ENCODE measurements around the gene ZDHHC18.
A peak's percentile ranks its signal among the peaks of the same experiment; 100 is the strongest.
"Not testable (repeated sequence)": the region's sequence is repeated elsewhere in the genome, so short reads cannot be mapped to it uniquely, and the experiment has no call there.

Gene ZDHHC18

GRCh38 chr1:26787706-26788514 lies 38.6 kb upstream of the ZDHHC18 start, which contains the start of gene PIGV:
Gene PIGV, plus strand, starts transcription at chr1:26787950. Its CDS starts 2,866 bp downstream, at chr1:26790816.
- Mint-ChIP-seq H3K9me3 (ENCODE audit: low read depth) (no peaks in the 10 kb centered on the region), H3K4me3 (peak within 1 kb of the TSS; percentile 93), H3K36me3 (peaks cover 3% of the 10 kb centered on the region), H3K27me3 (no peaks in the 10 kb centered on the region), H3K4me1 (ENCODE audit: low read depth) (peaks cover 74% of the 10 kb centered on the region), H3K27ac (peak within 1 kb of the TSS; percentile 98)

DNA sequence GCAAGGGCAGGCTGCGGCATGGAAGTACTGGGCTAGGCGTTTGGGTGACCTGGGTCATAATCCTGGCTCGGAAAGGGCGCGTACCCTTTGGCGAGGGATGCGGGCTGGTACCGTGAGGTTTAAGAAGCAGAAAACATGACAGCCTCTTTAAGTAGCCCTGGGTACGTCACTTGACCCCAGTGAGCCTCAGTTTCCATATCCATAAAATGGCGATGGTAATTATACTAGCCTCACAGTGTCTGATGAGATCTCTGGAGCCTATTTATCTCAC lies 38.0 kb upstream of the ZDHHC18 start:
- Mint-ChIP-seq H3K4me3 (peak overlapping the region; percentile 93), H3K36me3 (peaks cover 8% of the 10 kb centered on the region), H3K27me3 (no peaks in the 10 kb centered on the region), H3K27ac (peak overlapping the region; percentile 96), H3K9me3 (ENCODE audit: low read depth) (no peaks in the 10 kb centered on the region), H3K4me1 (ENCODE audit: low read depth) (peaks cover 75% of the 10 kb centered on the region)

DNA sequence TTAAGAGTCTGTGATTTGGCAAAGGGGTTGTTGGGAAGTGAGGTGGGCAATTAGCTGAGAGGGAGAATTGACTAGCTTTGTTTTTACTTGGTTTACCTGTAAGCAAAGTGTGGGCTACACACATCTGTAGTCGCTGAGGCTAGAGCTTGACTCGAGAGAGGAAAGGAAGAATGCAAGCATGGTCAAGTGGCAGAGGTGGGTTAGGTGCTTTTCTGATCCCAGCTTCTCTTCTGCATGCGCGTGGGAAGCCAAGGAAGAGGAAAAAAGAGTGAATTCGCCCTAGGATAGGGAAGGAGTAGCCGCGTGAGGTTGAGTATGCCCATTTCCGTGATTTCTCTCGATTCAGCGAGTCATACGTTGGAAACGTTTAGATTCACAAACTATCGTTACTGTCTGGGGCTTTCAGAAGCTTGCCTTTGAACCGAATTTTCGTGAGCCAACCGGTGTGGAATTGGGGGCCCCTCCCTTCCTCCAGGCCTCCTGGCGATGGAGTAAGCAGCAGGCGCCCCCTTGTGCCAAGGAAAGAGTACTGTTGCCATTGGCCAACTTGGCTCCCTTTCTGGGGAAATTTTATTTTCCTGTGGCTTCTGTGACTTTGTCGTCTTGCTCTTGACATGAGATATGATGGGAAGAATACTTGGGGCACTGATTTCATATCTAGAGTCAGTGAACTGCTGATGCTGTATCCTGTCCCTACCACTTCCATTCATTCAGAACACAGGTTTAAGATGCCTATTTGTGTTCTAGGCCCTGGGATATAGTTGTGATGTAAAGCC lies 37.5 kb upstream of the ZDHHC18 start:
- H3K4me1 Mint-ChIP-seq (ENCODE audit: low read depth), result peaks cover 75% of the 10 kb centered on the region

DNA sequence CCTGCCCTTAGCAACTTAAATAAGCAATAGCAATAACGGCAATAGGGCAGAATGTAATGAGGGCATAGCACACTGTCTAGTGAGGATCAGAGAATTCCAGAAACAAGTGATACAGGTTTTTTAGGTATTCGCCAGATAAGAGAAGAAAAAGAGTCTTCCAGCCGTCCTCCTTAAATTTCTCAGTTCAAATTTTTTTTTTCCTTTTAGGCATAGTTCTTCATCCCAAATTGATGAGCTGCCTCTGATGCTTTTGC lies 36.9 kb upstream of the ZDHHC18 start:
- H3K36me3 Mint-ChIP-seq, result peaks cover 8% of the 10 kb centered on the region
- no peaks in the 10 kb centered on the region for H3K9me3 Mint-ChIP-seq (ENCODE audit: low read depth)
- H3K4me1 Mint-ChIP-seq (ENCODE audit: low read depth), result peaks cover 73% of the 10 kb centered on the region
- H3K4me3 Mint-ChIP-seq, result peak overlapping the region; percentile 93
- H3K27ac Mint-ChIP-seq, result peak overlapping the region; percentile 96
- no peaks in the 10 kb centered on the region for H3K27me3 Mint-ChIP-seq

More for the DNA sequence above, 37.5 kb upstream of the ZDHHC18 start:
- Mint-ChIP-seq H3K36me3 (peaks cover 8% of the 10 kb centered on the region), H3K4me3 (peak overlapping the region; percentile 93), H3K9me3 (ENCODE audit: low read depth) (no peaks in the 10 kb centered on the region), H3K27me3 (no peaks in the 10 kb centered on the region), H3K27ac (peak overlapping the region; percentile 96)

DNA sequence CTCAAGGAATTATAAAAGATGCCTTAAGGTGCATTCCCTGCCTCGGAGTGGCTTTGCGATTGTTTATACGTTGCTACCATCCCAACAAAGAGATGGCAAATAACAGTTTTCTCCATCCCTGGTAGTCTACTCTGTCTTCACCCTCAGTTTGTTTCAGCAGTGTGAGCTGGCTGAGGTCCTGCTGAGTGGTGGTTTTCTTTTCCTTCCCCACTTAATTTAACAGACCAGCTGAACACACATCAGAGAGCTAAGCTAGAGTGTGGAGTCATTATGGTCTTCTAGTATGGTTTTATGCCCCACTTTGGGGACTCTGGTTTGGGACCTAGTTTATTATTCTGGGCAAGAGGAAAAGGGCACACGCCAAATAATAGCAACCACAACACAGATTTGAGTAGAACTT lies 36.6 kb upstream of the ZDHHC18 start:
- H3K9me3 Mint-ChIP-seq (ENCODE audit: low read depth), result no peaks in the 10 kb centered on the region
- H3K36me3 Mint-ChIP-seq, result peaks cover 8% of the 10 kb centered on the region
- peak overlapping the region; percentile 96 for H3K27ac Mint-ChIP-seq
- H3K4me1 Mint-ChIP-seq (ENCODE audit: low read depth), result peaks cover 69% of the 10 kb centered on the region
- H3K27me3 Mint-ChIP-seq, result no peaks in the 10 kb centered on the region
- peak overlapping the region; percentile 93 for H3K4me3 Mint-ChIP-seq

DNA sequence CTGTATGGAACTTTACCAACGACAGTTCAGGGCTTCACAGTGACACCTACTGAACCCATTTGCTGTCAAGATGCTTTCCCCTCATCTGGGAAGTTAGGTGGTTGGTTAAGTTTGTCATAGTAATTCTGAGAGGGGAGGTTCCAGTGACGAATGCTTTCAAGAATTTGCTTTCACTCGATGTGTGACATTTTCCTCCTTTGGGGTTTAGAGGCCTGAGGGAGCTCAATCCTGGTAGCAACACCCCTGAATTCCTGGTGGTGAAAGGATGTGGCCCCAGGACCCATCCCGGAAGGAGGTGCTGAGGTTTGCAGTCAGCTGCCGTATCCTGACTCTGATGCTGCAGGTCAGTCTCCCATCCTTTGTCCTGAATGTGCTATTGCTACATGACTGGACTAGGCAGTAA lies 35.9 kb upstream of the ZDHHC18 start:
- peak overlapping the region; percentile 49 for H3K4me3 Mint-ChIP-seq
- H3K4me1 Mint-ChIP-seq (ENCODE audit: low read depth), result peaks cover 62% of the 10 kb centered on the region

DNA sequence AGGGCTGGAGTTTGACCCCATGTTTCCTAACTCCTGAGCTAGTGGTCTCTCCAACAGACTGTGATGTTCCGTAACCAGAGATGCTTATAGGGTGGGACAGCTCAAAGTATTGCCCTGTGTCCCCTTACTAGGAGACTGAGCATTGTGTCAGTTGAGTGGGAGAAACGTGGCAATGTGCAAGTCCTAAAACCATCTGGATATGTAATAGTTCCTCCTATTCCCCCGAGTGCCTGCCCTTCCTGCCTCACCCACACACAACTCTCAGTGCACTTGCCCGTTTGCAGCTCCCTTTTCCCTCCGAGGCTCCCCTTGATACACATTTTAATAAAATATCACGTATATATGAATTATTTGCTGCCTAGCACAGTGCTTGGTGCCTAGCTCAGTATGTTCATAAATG lies 35.3 kb upstream of the ZDHHC18 start:
- peaks cover 8% of the 10 kb centered on the region for H3K36me3 Mint-ChIP-seq
- H3K4me1 Mint-ChIP-seq (ENCODE audit: low read depth), result peaks cover 56% of the 10 kb centered on the region
- peak overlapping the region; percentile 96 for H3K27ac Mint-ChIP-seq
- no peaks in the 10 kb centered on the region for H3K27me3 Mint-ChIP-seq
- no peaks in the 10 kb centered on the region for H3K9me3 Mint-ChIP-seq (ENCODE audit: low read depth)
- H3K4me3 Mint-ChIP-seq, result peak overlapping the region; percentile 22

More for the DNA sequence above, 35.9 kb upstream of the ZDHHC18 start:
- no peaks in the 10 kb centered on the region for H3K9me3 Mint-ChIP-seq (ENCODE audit: low read depth)
- H3K36me3 Mint-ChIP-seq, result peaks cover 8% of the 10 kb centered on the region
- peak overlapping the region; percentile 96 for H3K27ac Mint-ChIP-seq
- no peaks in the 10 kb centered on the region for H3K27me3 Mint-ChIP-seq

DNA sequence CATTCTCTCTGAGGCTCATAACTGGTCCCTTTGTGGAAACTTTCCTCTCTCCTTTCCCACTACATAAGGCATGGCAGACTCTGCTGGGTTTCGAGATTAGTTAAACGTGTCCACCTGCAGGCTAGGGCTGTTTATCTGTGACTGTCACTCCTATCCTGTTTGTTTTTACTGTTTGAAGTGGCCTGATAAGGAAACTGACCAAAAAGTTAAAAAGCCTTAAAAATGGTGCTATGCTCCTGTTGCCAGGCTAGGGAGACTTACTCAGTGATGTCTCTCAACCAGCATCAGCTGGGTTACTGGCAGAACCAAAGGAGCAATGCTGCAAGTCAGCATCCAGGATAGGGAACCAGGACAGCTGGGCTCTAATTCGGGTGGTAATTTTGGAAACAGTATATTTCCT lies 34.9 kb upstream of the ZDHHC18 start:
- Mint-ChIP-seq H3K4me3 (no peak overlapping the region), H3K27me3 (no peaks in the 10 kb centered on the region), H3K9me3 (ENCODE audit: low read depth) (no peaks in the 10 kb centered on the region), H3K27ac (no peak overlapping the region), H3K4me1 (ENCODE audit: low read depth) (peaks cover 52% of the 10 kb centered on the region), H3K36me3 (peaks cover 10% of the 10 kb centered on the region)

- peak overlapping the region; percentile 86 for H3K27ac Mint-ChIP-seq
- H3K36me3 Mint-ChIP-seq, result peaks cover 10% of the 10 kb centered on the region
- H3K9me3 Mint-ChIP-seq (ENCODE audit: low read depth), result no peaks in the 10 kb centered on the region
- H3K27me3 Mint-ChIP-seq, result no peaks in the 10 kb centered on the region
- peaks cover 43% of the 10 kb centered on the region for H3K4me1 Mint-ChIP-seq (ENCODE audit: low read depth)
- H3K4me3 Mint-ChIP-seq, result no peak overlapping the region
Observed at GRCh38 chr1:26792924-26793323, 33.6 kb upstream of the ZDHHC18 start.

GRCh38 chr1:26794391-26794790 lies 32.1 kb upstream of the ZDHHC18 start:
- peaks cover 10% of the 10 kb centered on the region for H3K36me3 Mint-ChIP-seq
- H3K27ac Mint-ChIP-seq, result peak overlapping the region; percentile 2
- no peak overlapping the region for H3K4me3 Mint-ChIP-seq

DNA sequence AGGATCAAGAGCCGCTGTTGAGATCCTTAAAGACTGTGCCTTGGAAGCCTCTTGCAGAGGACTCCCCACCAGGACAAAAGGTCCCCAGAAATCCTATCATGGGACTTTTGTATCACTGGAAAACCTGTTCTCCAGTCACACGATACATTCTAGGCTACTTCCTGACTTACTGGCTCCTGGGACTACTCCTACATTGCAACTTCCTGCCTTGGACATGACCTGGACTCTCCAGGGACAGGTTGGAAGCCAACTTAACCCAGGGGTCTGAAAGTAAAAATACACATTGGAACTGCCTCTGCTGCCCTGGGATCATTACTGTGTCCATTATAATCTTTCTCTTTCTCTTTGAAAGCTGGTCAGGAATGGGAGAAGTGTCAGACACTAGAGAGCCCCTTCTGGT lies 28.9 kb upstream of the ZDHHC18 start:
- peak overlapping the region; percentile 76 for H3K27ac Mint-ChIP-seq
- H3K4me1 Mint-ChIP-seq (ENCODE audit: low read depth), result peaks cover 47% of the 10 kb centered on the region
- H3K36me3 Mint-ChIP-seq, result peaks cover 8% of the 10 kb centered on the region
- H3K27me3 Mint-ChIP-seq, result no peaks in the 10 kb centered on the region
- no peak overlapping the region for H3K4me3 Mint-ChIP-seq
- no peaks in the 10 kb centered on the region for H3K9me3 Mint-ChIP-seq (ENCODE audit: low read depth)

More at GRCh38 chr1:26794391-26794790, 32.1 kb upstream of the ZDHHC18 start:
- Mint-ChIP-seq H3K9me3 (ENCODE audit: low read depth) (no peaks in the 10 kb centered on the region), H3K27me3 (no peaks in the 10 kb centered on the region), H3K4me1 (ENCODE audit: low read depth) (peaks cover 43% of the 10 kb centered on the region)

GRCh38 chr1:26799479-26800142 lies 26.9 kb upstream of the ZDHHC18 start:
- no peaks in the 10 kb centered on the region for H3K9me3 Mint-ChIP-seq (ENCODE audit: low read depth)
- H3K27me3 Mint-ChIP-seq, result no peaks in the 10 kb centered on the region
- peak overlapping the region; percentile 79 for H3K4me3 Mint-ChIP-seq
- H3K36me3 Mint-ChIP-seq, result peaks cover 2% of the 10 kb centered on the region
- H3K4me1 Mint-ChIP-seq (ENCODE audit: low read depth), result peaks cover 37% of the 10 kb centered on the region
- peak overlapping the region; percentile 98 for H3K27ac Mint-ChIP-seq

- not testable (repeated sequence) for H3K27ac Mint-ChIP-seq; H3K4me3 Mint-ChIP-seq; H3K27me3 Mint-ChIP-seq; H3K9me3 Mint-ChIP-seq (ENCODE audit: low read depth); H3K36me3 Mint-ChIP-seq
- peaks cover 37% of the 10 kb centered on the region for H3K4me1 Mint-ChIP-seq (ENCODE audit: low read depth)
Observed at GRCh38 chr1:26803932-26804331, 22.6 kb upstream of the ZDHHC18 start.

- not testable (repeated sequence) for H3K27ac Mint-ChIP-seq; H3K27me3 Mint-ChIP-seq; H3K4me3 Mint-ChIP-seq; H3K36me3 Mint-ChIP-seq; H3K9me3 Mint-ChIP-seq (ENCODE audit: low read depth)
- H3K4me1 Mint-ChIP-seq (ENCODE audit: low read depth), result peaks cover 13% of the 10 kb centered on the region
Observed at GRCh38 chr1:26810105-26810504, 16.4 kb upstream of the ZDHHC18 start.

- peaks cover 10% of the 10 kb centered on the region for H3K4me1 Mint-ChIP-seq (ENCODE audit: low read depth)
- no peaks in the 10 kb centered on the region for H3K27me3 Mint-ChIP-seq
- H3K9me3 Mint-ChIP-seq (ENCODE audit: low read depth), result no peaks in the 10 kb centered on the region
- no peak overlapping the region for H3K4me3 Mint-ChIP-seq
- no peak overlapping the region for H3K27ac Mint-ChIP-seq
- H3K36me3 Mint-ChIP-seq, result no peaks in the 10 kb centered on the region
Observed at GRCh38 chr1:26811057-26811456, 15.4 kb upstream of the ZDHHC18 start.

Measured in activated naive CD8-positive, alpha-beta T cell (primary cell).